Stimulated activated CD4-positive, alpha-beta T cell treated with anti-CD3 and anti-CD28 coated beads, Interleukin-4, amount 100 ng/mL, for 4 hours (primary cell): Measurements from ENCODE around the gene CDKN2B-AS1.
"Not testable (repeated sequence)": the region's sequence is repeated elsewhere in the genome, so short reads cannot be mapped to it uniquely, and the experiment has no call there.

Source experiments
- DNase-seq, 2 experiments: peaks; one replicate each; pipeline ENCODE4 v3.0.0-alpha.2; 2020

CDKN2B-AS1 gene

DNA sequence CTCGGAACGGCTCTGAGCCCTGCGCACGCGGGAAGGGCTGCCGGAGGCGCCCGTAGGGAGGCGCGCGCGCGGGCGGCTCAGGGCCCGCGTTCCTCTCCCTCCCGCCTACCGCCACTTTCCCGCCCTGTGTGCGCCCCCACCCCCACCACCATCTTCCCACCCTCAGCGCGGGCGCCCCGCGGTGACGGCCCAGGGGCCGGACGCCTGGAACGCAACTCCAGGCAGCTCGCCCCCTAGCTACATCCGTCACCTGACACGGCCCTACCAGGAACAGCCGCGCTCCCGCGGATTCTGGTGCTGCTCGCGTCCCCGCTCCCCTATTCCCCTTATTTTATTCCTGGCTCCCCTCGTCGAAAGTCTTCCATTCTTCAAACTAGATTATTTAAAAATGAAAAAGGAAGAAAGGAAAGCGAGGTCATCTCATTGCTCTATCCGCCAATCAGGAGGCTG is at the start of gene CDKN2B-AS1:
CDKN2B-AS1 (plus strand) TSS at position 236 of the 450 bp plus-strand sequence.
- DNase-seq: peak; percentile 18 to 32

DNA sequence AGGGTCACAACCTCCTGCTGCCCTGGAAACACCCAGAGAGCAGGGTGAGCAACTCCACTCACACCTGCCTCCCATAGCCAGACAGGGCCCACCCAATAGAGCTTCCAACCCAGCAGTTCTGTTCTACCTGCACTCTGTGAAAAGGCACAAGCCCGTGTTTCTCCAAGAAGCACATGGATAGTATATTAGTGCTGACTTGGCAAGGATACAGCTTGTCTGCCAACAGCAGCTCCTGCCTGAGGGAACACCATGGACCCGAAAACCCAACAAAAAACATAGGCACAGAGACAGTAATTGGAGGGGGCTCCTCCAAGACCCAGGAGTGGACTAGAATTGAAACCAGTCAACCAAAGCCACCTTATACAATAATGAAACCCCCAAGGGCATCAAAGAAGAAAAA is 49.0 kb upstream of the CDKN2B-AS1 start:
- no peak for DNase-seq

DNA sequence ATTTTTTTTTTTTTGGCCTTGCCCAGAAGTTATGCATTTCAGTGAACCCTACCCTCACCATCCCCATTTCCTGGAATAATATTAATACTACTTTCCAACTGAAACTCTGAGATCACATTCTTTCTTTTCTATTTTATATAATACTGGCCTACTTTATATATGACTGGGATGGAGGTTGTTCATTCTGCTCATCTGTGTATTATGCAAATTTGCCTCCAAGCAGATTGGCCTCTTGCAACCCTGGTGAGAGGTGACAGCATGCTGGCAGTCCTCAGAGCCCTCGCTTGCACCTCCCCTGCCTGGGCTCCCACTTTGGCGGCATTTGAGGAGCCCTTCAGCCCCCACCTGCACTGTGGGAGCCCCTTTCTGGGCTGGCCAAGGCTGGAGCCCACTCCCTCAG is 35.8 kb upstream of the CDKN2B-AS1 start:
- DNase-seq: no peak

DNA sequence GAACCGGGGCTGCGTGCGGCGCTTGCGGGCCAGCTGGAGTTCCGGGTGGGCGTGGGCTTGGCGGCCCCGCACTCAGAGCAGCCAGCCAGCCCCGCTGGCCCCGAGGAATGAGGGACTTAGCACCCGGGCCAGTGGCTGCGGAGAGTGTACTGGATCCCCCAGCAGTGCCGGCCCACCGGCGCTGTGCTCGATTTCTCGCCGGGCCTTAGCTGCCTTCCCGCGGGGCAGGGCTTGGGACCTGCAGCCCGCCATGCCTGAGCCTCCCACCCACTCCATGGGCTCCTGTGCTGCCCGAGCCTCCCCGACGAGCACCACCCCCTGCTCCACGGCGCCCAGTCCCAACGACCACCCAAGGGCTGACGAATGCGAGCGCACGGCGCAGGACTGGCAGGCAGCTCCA is 35.3 kb upstream of the CDKN2B-AS1 start:
- not testable (repeated sequence) for DNase-seq

DNA sequence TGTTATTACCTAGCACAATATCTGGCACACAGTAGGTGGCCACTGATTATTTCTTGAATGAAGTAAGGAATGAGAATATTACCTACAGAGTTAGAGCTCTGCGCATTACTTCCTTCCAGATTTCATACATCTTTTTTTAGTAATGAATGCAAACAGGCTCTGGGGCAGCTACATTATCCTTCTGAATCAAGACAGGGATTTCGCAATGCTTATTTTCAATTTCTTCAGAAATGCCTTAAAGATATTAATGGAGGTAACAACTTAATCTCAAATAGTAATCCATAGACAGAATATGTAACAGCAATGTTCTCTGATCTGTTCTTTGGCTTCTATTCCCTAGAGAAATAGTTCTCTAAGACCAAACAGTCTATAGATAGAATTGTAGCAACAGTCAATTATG is 33.0 kb upstream of the CDKN2B-AS1 start:
- DNase-seq: no peak

DNA sequence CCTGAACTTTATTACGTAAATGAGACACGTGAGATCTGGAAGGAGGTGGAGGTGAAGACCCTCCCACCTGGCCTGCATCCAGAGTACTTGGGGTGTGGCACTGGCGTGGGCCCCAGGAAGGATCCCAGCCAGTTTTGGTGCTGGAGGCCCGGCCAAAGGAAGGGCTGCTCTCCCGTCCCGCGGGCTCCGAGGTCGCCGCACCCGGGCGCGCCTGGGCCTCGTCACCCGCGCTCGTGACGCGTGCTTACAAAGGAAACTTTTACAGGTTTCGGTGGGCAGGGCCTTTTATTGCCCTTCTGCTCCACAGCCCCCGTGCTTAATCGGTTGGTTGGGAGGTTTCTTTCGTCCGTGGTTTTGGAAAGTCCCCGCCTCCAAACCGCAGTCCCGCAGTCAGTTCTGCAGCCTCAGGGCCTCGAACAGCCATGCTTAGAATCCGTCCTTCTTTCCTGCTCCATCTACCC is 29.6 kb upstream of the CDKN2B-AS1 start:
- peak; percentile 39 to 68 for DNase-seq

DNA sequence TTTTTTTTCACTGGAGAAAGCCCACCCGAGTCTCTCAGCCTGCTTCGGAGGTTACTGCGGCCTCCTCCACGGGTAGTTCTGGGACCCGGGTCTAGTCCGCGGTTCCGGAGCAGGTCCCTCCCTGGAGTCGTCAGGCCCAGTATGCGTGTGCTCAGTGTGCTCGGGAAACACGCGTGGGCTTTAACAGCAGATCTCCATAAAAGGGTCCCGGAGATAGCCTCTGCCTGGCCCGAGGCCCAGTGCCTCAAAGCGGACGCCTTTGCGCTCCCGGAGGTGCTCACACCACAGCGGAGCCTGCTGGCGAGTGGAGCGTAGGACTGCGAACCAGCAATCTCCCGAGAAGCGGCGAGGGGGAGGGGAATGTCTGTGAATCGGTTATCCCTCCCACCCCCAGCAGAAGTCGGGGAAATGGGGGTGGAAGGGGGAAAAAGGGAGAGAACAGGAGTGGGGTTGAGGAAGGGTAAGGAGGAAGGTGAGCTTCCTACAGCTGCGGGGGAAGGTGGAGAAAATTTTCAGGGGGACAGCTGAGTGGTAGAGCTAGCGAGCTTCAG is 29.1 kb upstream of the CDKN2B-AS1 start:
- peak in 1 of 2 experiments; percentile 26 for DNase-seq

DNA sequence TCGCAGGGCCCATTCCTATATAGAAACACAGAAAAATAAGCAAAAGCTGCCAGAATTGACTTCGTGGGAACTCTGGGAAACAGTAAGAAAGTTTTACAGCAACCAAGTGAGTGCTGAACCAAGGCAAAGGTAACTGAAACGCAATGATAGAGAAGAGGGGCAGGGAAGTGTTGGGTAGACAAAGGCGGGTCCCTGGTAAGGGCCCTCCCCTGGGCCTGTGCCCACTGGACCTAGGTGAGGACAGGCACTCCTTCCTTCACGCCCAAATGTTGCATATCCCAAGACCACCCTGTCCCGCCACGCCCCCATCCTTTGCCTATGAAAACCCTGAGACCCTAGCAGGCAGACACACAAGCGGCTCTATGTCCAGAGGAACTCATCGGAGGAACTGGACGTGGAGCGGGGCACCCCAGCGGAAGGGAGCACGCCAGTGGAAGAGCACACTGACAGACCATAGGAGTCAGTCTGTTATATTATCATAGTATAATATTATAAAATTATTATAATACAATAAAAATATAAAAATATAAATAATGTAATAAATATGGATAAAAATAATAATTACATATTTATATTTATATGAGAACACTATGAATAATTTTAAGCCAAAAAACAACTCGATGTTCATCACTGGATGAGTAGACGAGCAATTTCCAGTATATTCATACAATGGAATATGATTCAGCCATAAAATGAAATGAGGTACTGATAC is 28.3 kb upstream of the CDKN2B-AS1 start:
- no peak for DNase-seq

DNA sequence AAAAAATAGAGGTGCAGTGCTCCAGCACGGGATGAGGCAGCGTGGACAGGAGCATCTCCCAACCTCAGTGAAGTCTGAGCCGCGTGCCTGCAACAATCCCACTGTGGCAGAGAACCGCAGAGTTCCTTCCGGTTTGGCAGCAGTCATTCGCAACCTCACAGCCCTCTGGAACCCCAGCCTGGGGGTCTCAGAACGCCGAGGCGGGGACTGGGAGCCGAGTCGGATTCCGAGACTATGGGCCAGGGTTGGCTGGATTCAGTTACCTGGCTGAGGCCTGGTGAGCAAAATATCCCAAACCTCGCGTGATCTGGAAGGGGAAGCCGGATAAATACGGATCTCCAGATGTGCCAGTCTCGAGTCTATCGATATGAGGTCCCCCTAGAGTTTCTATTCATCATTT is 27.4 kb upstream of the CDKN2B-AS1 start:
- no peak for DNase-seq

DNA sequence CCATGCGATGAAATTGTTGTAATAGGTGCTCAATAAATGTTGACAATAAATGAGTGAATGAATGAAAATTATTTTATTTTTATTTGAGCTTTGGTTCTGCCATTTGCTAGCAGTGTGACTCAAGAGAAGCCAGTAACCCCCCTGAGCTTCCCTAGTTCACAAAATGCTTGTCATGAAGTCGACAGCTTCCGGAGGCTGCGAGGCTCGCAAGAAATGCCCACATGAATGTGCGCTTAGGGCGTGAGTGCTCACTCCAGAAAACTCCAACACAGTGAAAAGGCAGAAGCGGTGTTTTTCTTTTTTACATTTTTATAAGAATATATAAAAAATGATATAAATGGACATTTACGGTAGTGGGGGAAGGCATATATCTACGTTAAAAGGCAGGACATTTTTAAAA is 26.9 kb upstream of the CDKN2B-AS1 start:
- DNase-seq: no peak

DNA sequence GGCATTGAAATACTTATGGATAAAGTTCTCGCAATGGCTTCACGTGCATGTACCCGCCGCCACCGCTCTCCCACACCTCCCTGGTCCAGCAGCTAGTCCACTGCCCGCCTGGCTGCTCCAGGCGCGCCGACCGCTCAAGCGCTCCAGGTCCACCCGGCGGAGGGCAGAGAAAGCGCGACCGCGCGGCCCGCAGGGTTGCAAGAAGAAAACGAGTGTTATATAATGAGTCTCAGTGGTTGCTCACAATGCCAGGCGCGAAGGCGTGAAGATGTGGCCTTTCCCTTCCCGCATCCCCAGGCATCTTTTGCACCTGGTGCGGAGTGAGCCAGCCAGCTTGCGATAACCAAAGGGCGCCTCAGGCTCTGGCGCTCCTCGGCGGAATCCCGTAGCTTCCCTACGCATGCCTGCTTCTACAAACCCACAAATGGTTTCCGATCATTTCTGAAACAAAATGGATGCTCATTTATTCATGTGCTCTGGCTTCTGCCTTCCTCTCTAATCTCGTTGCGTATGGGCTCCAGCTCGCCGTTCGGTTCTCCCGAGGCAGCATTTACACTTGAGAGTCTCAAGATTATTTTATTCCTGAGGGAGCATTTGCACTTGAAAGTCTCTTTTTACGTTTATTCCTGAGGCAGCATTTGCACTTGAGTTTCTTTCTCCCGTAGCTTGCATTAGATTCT is 26.1 kb upstream of the CDKN2B-AS1 start:
- DNase-seq: no peak

DNA sequence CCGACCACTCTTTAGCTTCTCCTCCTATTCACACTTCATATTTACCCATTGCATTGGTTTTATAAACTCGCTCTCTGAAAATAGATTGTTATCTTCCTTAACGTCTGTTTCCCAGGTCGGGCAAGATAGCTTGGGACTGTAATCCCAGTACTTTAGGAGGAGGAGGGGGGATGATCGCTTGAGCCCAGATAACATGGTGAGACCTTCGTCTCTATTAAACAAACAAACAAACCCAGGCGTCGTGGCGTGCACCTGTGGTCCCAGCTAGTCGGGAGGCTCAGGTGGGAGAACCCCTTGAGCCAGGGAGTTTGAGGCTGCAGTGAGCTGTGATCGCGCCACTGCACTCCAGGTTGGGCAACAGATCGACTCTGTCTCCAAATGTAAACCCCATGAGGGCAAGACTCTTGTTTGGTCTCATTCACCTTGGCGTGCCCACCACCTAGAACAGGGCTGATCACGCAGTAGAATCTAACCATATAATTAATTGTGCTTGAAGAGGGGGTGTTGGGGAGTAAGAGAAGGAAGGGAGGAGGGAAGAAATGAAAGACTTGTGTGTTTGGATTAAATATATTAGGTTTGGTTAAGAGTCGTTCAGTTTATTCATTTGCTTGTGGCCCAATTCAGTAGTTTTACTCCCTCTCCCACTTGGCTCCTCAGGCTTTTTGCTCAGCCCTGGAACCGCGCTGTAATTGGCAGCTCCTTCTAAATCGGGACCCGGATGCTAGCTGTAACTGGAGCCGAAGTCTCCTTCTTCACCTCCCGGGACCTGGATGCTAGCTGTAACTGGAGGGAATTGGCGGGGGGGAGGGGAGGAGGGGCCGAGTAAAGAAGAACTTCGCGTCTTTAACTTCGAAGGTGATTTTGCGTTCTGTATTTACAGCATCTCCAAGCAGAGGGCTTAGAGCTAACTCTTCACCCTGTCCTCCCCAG is 25.3 kb upstream of the CDKN2B-AS1 start:
- DNase-seq: no peak

DNA sequence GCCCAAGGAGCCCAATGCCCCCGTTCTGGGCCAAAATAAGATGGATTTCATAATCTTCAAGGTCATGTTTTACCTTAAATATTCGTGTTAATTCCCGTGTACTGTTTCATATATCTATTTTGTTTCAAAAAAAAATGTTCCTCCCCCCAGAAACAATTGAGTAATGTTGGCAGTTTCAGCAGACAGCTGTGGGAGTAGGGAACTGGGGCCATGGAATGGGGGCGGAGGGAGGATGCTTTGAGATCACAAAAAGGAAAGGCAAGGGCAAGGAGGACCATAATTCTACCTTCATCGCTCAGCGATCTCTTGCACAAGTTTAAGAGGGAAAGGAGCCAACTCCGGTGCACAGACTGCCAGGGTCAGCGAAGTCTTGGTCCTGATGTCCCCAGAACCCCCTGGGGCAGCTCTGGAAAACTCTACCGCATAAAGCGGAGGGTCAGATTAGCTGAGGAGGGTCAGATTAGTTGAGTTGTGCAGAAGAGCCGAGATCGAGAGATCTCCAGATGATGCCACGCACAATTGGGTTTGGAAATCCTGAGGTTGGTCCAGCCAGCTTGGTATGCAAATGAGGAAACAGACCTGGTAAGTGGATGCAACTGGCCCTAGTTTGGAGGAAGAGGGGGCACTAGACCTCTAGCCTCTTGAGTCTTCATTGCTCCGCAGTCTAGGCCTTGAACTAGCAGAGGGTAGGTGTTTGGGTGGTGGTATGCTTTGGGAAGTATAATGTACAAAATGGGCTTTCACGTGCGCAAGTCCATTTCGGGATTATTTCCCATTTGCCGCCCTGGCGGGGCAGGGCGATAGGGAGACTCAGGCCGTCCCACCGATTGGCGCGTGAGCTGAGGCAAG is 24.4 kb upstream of the CDKN2B-AS1 start:
- DNase-seq: no peak

DNA sequence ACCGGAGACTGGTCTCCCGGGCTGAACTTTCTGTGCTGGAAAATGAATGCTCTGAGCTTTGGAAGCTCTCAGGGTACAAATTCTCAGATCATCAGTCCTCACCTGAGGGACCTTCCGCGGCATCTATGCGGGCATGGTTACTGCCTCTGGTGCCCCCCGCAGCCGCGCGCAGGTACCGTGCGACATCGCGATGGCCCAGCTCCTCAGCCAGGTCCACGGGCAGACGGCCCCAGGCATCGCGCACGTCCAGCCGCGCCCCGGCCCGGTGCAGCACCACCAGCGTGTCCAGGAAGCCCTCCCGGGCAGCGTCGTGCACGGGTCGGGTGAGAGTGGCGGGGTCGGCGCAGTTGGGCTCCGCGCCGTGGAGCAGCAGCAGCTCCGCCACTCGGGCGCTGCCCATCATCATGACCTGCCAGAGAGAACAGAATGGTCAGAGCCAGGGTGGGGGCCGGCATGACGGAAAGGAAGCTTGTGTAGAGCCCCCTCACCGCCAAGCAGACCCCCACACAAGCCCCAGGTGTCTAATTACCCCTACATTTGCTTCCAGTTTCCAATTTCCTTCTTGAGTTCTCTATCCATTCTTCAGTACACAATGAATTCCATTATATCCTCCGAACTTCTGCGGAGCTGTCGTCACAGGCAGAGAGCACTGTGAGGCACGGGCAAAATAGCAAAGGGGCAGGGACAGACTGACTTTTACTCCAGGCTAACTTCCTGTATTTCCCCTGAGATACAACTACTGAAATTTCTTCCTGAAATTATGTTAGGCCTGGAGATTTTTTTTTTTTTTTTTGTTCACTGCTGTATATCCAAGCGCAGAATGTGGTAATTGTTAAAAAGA is 23.6 kb upstream of the CDKN2B-AS1 start:
- DNase-seq: no peak

DNA sequence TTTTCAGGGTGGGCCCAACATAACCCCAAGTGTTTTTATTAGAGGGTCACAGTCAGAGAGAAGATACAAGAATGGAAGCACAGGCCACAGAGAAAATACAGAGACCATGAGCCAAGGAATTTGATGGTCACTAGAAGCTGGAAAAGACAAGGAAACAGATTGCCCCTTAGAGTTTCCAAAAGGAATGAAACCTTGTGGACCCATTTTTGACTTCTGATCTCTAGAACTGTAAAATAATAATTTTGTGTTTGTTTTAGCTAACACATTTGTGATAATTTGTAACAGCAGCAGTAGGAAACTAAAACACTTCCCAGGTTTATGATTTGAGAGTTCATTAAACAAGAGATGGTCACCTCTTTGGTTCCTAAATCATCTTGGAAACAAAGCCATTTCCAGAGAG is 22.2 kb upstream of the CDKN2B-AS1 start:
- no peak for DNase-seq

DNA sequence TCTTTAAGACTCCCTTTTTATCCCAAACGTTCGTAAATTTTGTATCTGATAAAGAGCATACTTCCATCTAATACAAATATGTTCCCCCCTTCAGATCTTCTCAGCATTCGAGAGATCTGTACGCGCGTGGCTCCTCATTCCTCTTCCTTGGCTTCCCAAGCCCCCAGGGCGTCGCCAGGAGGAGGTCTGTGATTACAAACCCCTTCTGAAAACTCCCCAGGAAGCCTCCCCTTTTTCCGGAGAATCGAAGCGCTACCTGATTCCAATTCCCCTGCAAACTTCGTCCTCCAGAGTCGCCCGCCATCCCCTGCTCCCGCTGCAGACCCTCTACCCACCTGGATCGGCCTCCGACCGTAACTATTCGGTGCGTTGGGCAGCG is 20.3 kb upstream of the CDKN2B-AS1 start:
- DNase-seq: no peak

DNA sequence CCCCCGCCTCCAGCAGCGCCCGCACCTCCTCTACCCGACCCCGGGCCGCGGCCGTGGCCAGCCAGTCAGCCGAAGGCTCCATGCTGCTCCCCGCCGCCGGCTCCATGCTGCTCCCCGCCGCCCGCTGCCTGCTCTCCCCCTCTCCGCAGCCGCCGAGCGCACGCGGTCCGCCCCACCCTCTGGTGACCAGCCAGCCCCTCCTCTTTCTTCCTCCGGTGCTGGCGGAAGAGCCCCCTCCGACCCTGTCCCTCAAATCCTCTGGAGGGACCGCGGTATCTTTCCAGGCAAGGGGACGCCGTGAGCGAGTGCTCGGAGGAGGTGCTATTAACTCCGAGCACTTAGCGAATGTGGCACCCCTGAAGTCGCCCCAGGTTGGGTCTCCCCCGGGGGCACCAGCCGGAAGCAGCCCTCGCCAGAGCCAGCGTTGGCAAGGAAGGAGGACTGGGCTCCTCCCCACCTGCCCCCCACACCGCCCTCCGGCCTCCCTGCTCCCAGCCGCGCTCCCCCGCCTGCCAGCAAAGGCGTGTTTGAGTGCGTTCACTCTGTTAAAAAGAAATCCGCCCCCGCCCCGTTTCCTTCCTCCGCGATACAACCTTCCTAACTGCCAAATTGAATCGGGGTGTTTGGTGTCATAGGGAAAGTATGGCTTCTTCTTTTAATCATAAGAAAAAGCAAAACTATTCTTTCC is 19.7 kb upstream of the CDKN2B-AS1 start:
- peak; percentile 46 to 63 for DNase-seq

DNA sequence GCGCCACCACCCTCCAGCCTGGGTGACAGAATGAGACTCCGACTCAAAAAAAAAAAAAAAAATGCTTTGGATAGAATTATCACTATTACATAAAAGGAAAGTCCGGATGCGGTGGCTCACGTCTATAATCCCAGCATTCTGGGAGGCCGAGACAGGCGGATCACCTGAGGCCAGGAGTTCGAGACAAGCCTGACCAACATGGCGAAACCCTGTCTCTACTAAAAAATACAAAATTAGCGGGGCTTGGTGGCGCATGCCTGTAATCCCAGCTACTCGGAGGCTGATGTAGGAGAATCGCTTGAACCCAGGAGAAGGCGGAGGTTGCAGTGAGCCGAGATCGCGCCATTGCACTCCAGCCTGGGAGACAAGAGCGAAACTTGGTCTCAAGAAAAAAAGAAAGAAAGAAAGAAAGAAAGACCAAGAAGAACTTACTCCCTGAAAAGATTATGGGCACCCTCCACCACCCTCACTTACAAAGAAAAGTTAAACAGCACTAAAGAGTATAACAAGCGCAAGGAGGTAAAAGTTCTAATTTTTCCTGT is 18.2 kb upstream of the CDKN2B-AS1 start:
- no peak for DNase-seq

DNA sequence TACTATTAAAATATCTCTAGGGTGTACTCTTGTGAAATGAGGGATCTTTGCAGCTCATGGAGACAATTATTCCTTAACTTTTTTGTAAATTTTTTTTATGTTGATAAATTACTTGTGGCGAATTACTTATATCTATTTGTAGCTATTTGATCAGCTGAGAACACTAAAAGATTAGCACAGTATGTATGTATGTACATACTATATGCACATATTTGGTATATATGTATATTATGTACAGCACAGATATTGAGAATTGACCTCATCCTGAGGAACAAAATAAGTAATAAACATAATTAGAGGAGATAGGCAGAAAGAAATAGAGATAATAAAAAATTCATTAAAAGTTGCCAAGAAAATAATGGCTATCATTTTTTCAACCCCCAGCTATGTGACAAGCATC is 12.2 kb upstream of the CDKN2B-AS1 start:
- no peak for DNase-seq
